Stimulated activated CD4-positive, alpha-beta T cell treated with anti-CD3 and anti-CD28 coated beads, Interleukin-15, amount 100 ng/mL, for 24 hours (primary cell): ENCODE data around the gene CZIB.
"Not testable (repeated sequence)": the region's sequence is repeated elsewhere in the genome, so short reads cannot be mapped to it uniquely, and the experiment has no call there.

Source experiments
- DNase-seq: peaks from one replicate; pipeline ENCODE4 v3.0.0-alpha.2; 2020

CZIB gene

GRCh38 chr1:53238197-53239155, 18.0 kb upstream of the CZIB start, which contains the start of gene MAGOH:
MAGOH (minus strand) TSS chr1:53238518; CDS start chr1:53238448, 70 bp downstream.
- DNase-seq, result peak; percentile 95

DNA sequence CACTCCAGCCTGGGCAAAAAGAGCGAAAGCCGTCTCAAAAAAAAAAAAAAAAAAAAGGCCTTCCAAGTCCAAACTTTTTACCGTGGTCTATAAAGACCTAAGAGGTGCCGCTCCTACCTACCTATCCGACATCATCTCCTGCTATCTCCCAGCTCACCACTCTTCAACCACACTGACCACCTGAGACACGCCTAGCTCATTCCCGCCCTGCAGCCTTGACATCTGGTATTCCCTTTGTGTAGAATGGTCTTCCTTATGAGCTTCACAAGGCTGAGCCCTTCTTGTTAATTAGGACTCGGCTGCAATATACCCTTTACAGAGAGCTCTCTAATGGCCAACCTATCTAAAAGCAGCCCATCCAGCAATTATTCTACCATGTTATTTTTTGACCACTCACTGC, 17.2 kb upstream of the CZIB start:
- no peak for DNase-seq

- no peak for DNase-seq
Measured at GRCh38 chr1:53220962-53221286, 490 bp upstream of the CZIB start.

DNA sequence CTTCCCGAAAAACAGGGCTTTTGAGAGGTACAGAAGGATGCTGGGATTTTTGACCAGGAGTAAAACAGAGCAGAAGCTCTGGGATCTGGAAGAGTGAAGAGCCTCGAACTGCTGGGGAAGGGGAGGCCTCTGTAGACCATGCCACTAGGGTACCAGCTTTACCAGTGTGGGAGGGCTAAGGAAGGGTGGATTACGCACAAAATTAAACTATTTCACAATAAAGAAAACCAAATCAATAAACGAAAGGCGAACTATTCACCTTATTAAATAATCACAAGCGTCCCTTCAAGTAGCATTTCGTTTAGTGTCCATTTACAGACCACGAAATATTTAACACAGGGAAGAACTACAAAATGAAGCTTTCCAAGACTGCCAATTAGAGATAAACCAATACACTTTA, 723 bp downstream of the CZIB start:
- no peak for DNase-seq

GRCh38 chr1:53218201-53218600, 2.2 kb downstream of the CZIB start:
- DNase-seq, result no peak

DNA sequence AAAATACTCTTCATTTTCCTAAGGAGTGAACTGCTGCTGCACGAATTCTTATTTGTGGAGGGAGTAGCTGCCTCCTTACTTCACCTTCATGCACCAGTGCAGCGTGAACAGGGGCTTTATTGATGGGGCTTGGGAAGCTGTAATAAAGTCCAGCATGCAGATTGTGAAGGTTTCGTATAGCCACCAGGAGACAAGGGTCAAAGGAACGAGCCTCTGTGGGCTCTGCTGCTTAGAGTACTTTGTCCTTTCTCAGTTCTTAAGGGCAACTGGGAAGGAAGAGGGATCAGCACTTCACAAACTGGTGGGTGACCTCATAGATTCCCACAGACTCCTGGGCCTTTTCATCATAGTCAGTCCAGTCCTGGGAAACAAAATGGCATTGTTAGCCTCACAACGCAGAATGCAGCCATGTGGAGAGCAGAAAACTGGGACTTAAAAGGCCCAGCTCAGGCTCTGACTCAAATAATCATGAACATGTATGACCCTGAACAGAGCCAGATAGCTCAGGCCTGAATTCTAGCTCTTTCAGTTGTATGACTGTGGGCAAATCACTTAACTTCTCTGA, 6.0 kb downstream of the CZIB start:
- no peak for DNase-seq

GRCh38 chr1:53210954-53211353, 9.5 kb downstream of the CZIB start:
- no peak for DNase-seq

- no peak for DNase-seq
Measured at GRCh38 chr1:53210352-53210751, 10.1 kb downstream of the CZIB start.

DNA sequence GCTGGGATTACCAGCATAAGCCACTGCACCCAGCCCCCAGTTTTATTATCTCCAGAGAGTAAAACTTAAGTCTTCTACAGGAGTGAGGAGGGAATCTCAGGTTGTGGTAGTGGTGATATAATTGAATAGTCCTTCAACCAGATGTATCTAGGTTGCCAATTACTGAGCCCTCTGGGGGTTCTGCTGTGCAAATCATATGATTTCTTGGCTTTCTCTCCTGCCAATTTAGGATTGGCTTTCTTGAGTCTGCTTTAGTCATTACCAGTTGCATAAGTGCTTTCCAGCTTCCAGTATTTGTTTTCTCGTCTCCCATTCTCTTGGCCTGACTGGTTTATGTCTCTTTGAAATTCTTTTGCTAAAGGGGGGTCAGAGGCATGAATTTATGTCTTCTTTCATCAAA, 12.7 kb downstream of the CZIB start:
- no peak for DNase-seq

- no peak for DNase-seq
Measured at GRCh38 chr1:53206735-53207379, 13.6 kb downstream of the CZIB start.

DNA sequence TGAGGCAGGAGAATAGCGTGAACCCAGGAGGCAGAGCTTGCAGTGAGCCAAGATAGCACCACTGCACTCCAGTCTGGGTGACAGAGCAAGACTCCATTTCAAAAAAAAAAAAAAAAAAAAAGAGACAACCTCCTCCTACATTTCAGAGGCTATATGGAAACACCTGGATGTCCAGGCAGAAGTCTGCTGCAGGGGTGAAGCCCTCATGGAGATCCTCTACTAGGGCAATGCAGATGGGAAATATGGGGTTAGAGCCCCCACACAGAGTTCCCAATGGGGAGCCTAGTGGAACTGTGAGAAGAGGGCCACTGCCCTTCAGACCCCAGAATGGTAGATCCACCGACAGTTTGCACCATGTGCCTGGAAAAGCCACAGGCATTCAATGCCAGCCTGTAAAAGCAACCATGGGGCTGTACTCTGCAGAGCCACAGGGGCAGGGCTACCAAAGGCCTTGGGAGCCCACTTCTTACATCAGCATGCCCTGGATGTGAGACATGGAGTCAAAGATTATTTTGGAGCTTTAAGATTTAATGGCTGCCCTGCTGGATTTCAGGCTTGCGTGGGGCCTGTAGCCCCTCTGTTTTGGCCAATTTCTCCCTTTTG, 14.2 kb downstream of the CZIB start:
- not testable (repeated sequence) for DNase-seq

DNA sequence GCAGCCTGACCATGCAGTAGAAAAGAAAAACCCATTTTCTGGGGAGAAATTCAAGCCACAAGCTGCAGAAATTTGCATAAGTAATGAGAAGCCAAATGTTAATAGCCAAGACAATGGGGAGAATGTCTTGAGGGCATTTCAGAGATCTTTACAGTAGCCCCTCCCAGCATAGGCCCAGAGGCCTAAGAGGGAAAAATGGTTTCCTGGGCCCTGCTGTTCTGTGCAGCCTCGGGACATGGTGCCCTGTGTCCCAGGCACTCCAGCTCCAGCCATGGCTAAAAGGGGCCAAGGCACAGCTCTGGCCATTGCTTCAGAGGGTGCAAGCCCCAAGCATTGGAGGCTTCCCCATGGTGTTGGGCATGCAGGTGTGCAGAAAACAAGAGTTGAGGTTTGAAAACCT, 14.9 kb downstream of the CZIB start:
- DNase-seq, result not testable (repeated sequence)

- DNase-seq, result no peak
Measured at GRCh38 chr1:53203466-53203865, 17.0 kb downstream of the CZIB start.

GRCh38 chr1:53198241-53198651, 22.2 kb downstream of the CZIB start:
- no peak for DNase-seq

- DNase-seq, result no peak
Measured at GRCh38 chr1:53197291-53198200, 22.9 kb downstream of the CZIB start.

DNA sequence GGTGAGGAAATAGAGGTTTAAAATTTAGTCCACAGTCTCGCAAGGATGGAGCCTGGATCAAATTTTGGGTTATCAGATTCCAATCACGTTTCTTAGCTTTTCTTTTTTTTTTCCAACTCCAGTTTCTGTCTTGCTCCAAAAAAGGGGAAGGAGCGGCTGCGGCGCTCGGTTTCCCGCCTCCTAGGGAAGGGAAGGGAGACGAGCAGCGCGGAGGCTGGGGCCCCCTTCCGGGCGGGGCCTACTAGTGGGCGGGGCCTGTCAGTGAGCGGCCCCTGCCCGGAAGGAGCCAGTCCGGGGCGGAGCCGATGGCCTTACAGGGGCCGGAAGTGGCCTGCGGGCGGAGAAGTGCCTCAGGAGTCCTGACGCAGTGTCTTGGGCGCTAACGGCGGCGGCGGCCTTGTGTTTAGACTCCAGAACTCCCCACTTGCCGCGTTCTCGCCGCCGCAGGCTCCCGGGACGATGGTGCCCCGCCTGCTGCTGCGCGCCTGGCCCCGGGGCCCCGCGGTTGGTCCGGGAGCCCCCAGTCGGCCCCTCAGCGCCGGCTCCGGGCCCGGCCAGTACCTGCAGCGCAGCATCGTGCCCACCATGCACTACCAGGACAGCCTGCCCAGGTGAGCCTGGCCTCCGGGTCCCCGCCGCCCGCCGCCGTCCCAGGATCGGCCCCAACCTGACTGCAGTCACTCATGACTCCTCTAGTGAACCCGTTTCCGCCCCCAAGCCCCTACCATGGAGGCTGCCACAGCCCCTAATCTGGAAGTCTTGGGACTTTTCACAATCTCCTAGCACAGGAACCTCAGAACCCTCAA, 23.7 kb downstream of the CZIB start, which contains the start of gene CPT2:
Gene CPT2, plus strand, starts transcription at position 340 of the 806 bp plus-strand sequence. Its CDS starts 120 bp downstream, at position 460.
- peak; percentile 97 for DNase-seq

- no peak for DNase-seq
Measured at GRCh38 chr1:53196017-53196484, 24.4 kb downstream of the CZIB start.

DNA sequence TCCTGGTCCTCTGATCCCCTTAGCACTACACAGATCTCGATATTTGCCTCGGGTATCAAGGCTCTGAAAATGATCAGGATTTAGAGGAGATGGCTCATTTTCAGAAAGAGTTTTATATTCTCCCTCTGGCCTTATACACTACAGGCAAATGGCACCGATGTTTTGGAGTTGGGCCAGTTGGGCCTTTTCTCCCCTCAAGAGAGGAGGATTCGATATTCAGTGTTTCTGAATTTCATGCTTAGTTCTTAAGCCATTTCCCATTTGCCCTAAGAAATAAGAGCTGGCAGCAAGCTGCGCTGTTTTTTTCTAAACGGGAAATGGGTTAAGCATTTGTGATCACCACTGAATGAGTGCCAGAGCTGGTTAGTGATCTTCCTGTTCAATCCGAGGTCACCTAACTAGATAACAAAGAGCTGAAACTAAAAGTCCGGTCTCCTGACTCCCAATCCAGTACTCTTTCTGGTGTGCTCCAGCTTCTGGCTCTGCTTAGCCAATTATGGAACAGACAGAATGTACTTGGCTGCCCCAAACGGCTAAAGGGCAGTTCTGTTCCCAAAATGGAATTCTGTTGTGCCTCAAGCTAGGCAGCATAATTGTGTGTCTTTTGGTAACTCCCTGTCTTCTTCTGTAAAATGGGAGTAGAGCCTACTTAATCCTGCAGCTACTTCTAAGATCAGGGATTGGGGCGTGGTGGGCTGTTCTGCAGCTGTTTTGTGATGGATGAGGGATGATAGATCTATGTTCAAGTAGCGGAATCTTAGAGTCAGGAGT, 25.0 kb downstream of the CZIB start:
- no peak for DNase-seq

GRCh38 chr1:53190210-53190611, 30.2 kb downstream of the CZIB start:
- DNase-seq, result no peak

GRCh38 chr1:53189061-53189460, 31.4 kb downstream of the CZIB start:
- DNase-seq, result no peak
